ENCODE measurements around the gene UBAP1. TPM values are rescaled to one million over a fixed set of nuclear protein-coding genes. Genes with fewer than 3 reads are reported as not detected.

Gene UBAP1
- total RNA-seq, 1 donor from 2014 or later = 45.6 TPM

GRCh38 chr9:34230556-34230955, 51.7 kb downstream of the UBAP1 start:
- Mint-ChIP-seq H3K4me1 (ENCODE audit: low read depth) (no peaks in the 10 kb centered on the region), H3K4me3 (ENCODE audit: low read depth) (no peak overlapping the region), H3K36me3 (ENCODE audit: insufficient read depth) (peaks cover 3% of the 10 kb centered on the region), H3K27me3 (no peaks in the 10 kb centered on the region), H3K27ac (no peak overlapping the region), H3K9me3 (ENCODE audit: low read depth) (no peaks in the 10 kb centered on the region)
- no peak for DNase-seq (ENCODE audit: low spot score, unreplicated experiment)
- TF ChIP-seq CTCF (IDR thresholded peaks at IDR 0.05; ENCODE audit: unreplicated experiment) = no peak

- no peak overlapping the region for H3K4me3 Mint-ChIP-seq (ENCODE audit: low read depth)
- no peak for TF ChIP-seq CTCF (IDR thresholded peaks at IDR 0.05; ENCODE audit: unreplicated experiment)
- peak overlapping the region; percentile 24 for H3K27ac Mint-ChIP-seq
- no peak for DNase-seq (ENCODE audit: low spot score, unreplicated experiment)
- no peaks in the 10 kb centered on the region for H3K9me3 Mint-ChIP-seq (ENCODE audit: low read depth)
- peaks cover 7% of the 10 kb centered on the region for H3K36me3 Mint-ChIP-seq (ENCODE audit: insufficient read depth)
- H3K4me1 Mint-ChIP-seq (ENCODE audit: low read depth) = no peaks in the 10 kb centered on the region
- no peaks in the 10 kb centered on the region for H3K27me3 Mint-ChIP-seq
These were observed 53.4 kb downstream of the UBAP1 start for GRCh38 chr9:34232201-34232600.

- no peak for DNase-seq (ENCODE audit: low spot score, unreplicated experiment)
- TF ChIP-seq CTCF (IDR thresholded peaks at IDR 0.05; ENCODE audit: unreplicated experiment) = no peak
- no peaks in the 10 kb centered on the region for H3K27me3 Mint-ChIP-seq
- H3K27ac Mint-ChIP-seq = peak overlapping the region; percentile 45
- no peaks in the 10 kb centered on the region for H3K9me3 Mint-ChIP-seq (ENCODE audit: low read depth)
- H3K36me3 Mint-ChIP-seq (ENCODE audit: insufficient read depth) = peaks cover 13% of the 10 kb centered on the region
- no peaks in the 10 kb centered on the region for H3K4me1 Mint-ChIP-seq (ENCODE audit: low read depth)
- H3K4me3 Mint-ChIP-seq (ENCODE audit: low read depth) = no peak overlapping the region
These were observed 54.8 kb downstream of the UBAP1 start for GRCh38 chr9:34233672-34234071.

- Mint-ChIP-seq H3K4me1 (ENCODE audit: low read depth) (no peaks in the 10 kb centered on the region), H3K36me3 (ENCODE audit: insufficient read depth) (peaks cover 28% of the 10 kb centered on the region), H3K27ac (no peak overlapping the region), H3K4me3 (ENCODE audit: low read depth) (no peak overlapping the region), H3K9me3 (ENCODE audit: low read depth) (no peaks in the 10 kb centered on the region), H3K27me3 (no peaks in the 10 kb centered on the region)
- no peak for TF ChIP-seq CTCF (IDR thresholded peaks at IDR 0.05; ENCODE audit: unreplicated experiment)
- DNase-seq (ENCODE audit: low spot score, unreplicated experiment) = no peak
These were observed 59.0 kb downstream of the UBAP1 start for GRCh38 chr9:34237836-34238235.

- Mint-ChIP-seq H3K27ac (no peak overlapping the region), H3K9me3 (ENCODE audit: low read depth) (no peaks in the 10 kb centered on the region), H3K27me3 (no peaks in the 10 kb centered on the region), H3K36me3 (ENCODE audit: insufficient read depth) (peaks cover 31% of the 10 kb centered on the region), H3K4me1 (ENCODE audit: low read depth) (no peaks in the 10 kb centered on the region), H3K4me3 (ENCODE audit: low read depth) (no peak overlapping the region)
- TF ChIP-seq CTCF (IDR thresholded peaks at IDR 0.05; ENCODE audit: unreplicated experiment) = no peak
- no peak for DNase-seq (ENCODE audit: low spot score, unreplicated experiment)
These were observed 61.2 kb downstream of the UBAP1 start for GRCh38 chr9:34240006-34240405.

All from progenitor cell of endocrine pancreas (in vitro differentiated cells).